ENCODE data around the gene ESYT2.
"Not testable (repeated sequence)": the region's sequence is repeated elsewhere in the genome, so short reads cannot be mapped to it uniquely, and the experiment has no call there.

Gene ESYT2

GRCh38 chr7:158722574-158723237 is 106.6 kb downstream of the ESYT2 start:
- no peak for DNase-seq

GRCh38 chr7:158720112-158720511 is 109.2 kb downstream of the ESYT2 start:
- DNase-seq: no peak

GRCh38 chr7:158716802-158717201 is 112.5 kb downstream of the ESYT2 start:
- no peak for DNase-seq

- DNase-seq: no peak
Observed at GRCh38 chr7:158710651-158711102, 118.6 kb downstream of the ESYT2 start.

- no peak for DNase-seq
Observed at GRCh38 chr7:158707610-158708009, 121.7 kb downstream of the ESYT2 start.

GRCh38 chr7:158706710-158707590 is 122.4 kb downstream of the ESYT2 start:
- no peak for DNase-seq

- no peak for DNase-seq
Observed at GRCh38 chr7:158706273-158706704, 123.0 kb downstream of the ESYT2 start.

GRCh38 chr7:158705234-158705850 is 124.0 kb downstream of the ESYT2 start:
- no peak for DNase-seq

- DNase-seq: peak; percentile 99
Observed at GRCh38 chr7:158704524-158705233, 124.6 kb downstream of the ESYT2 start, which contains the start of gene NCAPG2. TSS of gene NCAPG2 (minus strand) at chr7:158704804. CDS start at chr7:158701899, 2,905 bp downstream.

- DNase-seq: not testable (repeated sequence)
Observed at GRCh38 chr7:158703679-158704523, 125.4 kb downstream of the ESYT2 start.

- DNase-seq: no peak
Observed at GRCh38 chr7:158702944-158703343, 126.4 kb downstream of the ESYT2 start.

GRCh38 chr7:158702196-158702595 is 127.1 kb downstream of the ESYT2 start:
- no peak for DNase-seq

GRCh38 chr7:158700008-158700407 is 129.3 kb downstream of the ESYT2 start:
- no peak for DNase-seq

- DNase-seq: no peak
Observed at GRCh38 chr7:158699341-158699740, 130.0 kb downstream of the ESYT2 start.

GRCh38 chr7:158698657-158699195 is 130.6 kb downstream of the ESYT2 start:
- no peak for DNase-seq

- not testable (repeated sequence) for DNase-seq
Observed at GRCh38 chr7:158697597-158697996, 131.7 kb downstream of the ESYT2 start.

GRCh38 chr7:158695726-158696452 is 133.4 kb downstream of the ESYT2 start:
- no peak for DNase-seq

- DNase-seq: no peak
Observed at GRCh38 chr7:158695056-158695455, 134.3 kb downstream of the ESYT2 start.

- DNase-seq: no peak
Observed at GRCh38 chr7:158694650-158695049, 134.7 kb downstream of the ESYT2 start.

- DNase-seq: no peak
Observed at GRCh38 chr7:158689488-158689887, 139.8 kb downstream of the ESYT2 start.

GRCh38 chr7:158687406-158687805 is 141.9 kb downstream of the ESYT2 start:
- no peak for DNase-seq
